HK-2 (cell line): ENCODE measurements around the gene NTS.

Source experiments
- DNase-seq: peaks from one replicate; pipeline ENCODE4 v3.0.0-alpha.2; 2018; ENCODE audit not compliant: unreplicated experiment

The NTS gene

GRCh38 chr12:85874031-85874461, at the start of gene NTS:
TSS of gene NTS (plus strand) at chr12:85874295. CDS start at chr12:85874404, 109 bp downstream.
- DNase-seq: no peak

- peak; percentile 42 for DNase-seq
These were observed 48.3 kb upstream of the NTS start for GRCh38 chr12:85825746-85826145.

- no peak for DNase-seq
These were observed 45.5 kb upstream of the NTS start for GRCh38 chr12:85828576-85828975.

GRCh38 chr12:85829391-85829790, 44.7 kb upstream of the NTS start:
- no peak for DNase-seq

GRCh38 chr12:85831327-85831990, 42.6 kb upstream of the NTS start:
- DNase-seq: no peak

- DNase-seq: no peak
These were observed 40.5 kb upstream of the NTS start for GRCh38 chr12:85833579-85833978.

GRCh38 chr12:85834378-85834777, 39.7 kb upstream of the NTS start:
- no peak for DNase-seq

- no peak for DNase-seq
These were observed 38.5 kb upstream of the NTS start for GRCh38 chr12:85835426-85836196.

GRCh38 chr12:85836197-85837090, 37.7 kb upstream of the NTS start, which contains the start of gene RASSF9:
TSS of gene RASSF9 (minus strand) at chr12:85836409. CDS start at chr12:85836201, 208 bp downstream.
- DNase-seq: peak; percentile 25

- DNase-seq: no peak
These were observed 30.3 kb upstream of the NTS start for GRCh38 chr12:85843606-85844310.

- no peak for DNase-seq
These were observed 24.8 kb upstream of the NTS start for GRCh38 chr12:85849344-85849743.

GRCh38 chr12:85855305-85855704, 18.8 kb upstream of the NTS start:
- DNase-seq: no peak

GRCh38 chr12:85856966-85857365, 17.1 kb upstream of the NTS start:
- no peak for DNase-seq

GRCh38 chr12:85865890-85866289, 8.2 kb upstream of the NTS start:
- DNase-seq: peak; percentile 12

GRCh38 chr12:85866986-85867776, 6.9 kb upstream of the NTS start:
- DNase-seq: peak; percentile 10

- DNase-seq: no peak
These were observed 1.5 kb upstream of the NTS start for GRCh38 chr12:85872497-85873091.

GRCh38 chr12:85877459-85877858, 3.4 kb downstream of the NTS start:
- no peak for DNase-seq

GRCh38 chr12:85883763-85884162, 9.7 kb downstream of the NTS start:
- no peak for DNase-seq

- DNase-seq: no peak
These were observed 20.6 kb downstream of the NTS start for GRCh38 chr12:85894653-85895052.

GRCh38 chr12:85920324-85920947, 46.3 kb downstream of the NTS start:
- DNase-seq: no peak
